ENCODE results near the gene VSIG2. TPM values are rescaled to one million over a fixed set of nuclear protein-coding genes. Genes with fewer than 3 reads are reported as not detected.

The VSIG2 gene
- total RNA-seq, 1 experiment from 2014 or later = 0.90 TPM

Other genes starting within 250 kb of the VSIG2 start
- not detected in 2 replicates for gene OR8B12, start 208.6 kb downstream of the VSIG2 start, total RNA-seq (2014; rRNA removed; shearing (Covaris generic))
- gene OR8A1, start 182.3 kb downstream of the VSIG2 start, total RNA-seq (2014; rRNA removed; shearing (Covaris generic)) = not detected in 2 replicates
- gene PANX3, start 140.8 kb downstream of the VSIG2 start, total RNA-seq (2014; rRNA removed; shearing (Covaris generic)) = not detected in 2 replicates
- gene TBRG1, start 129.4 kb downstream of the VSIG2 start, total RNA-seq (2014; rRNA removed; shearing (Covaris generic)) = 21.1 and 26.2 TPM in 2 replicates
- gene SIAE, start 78.5 kb downstream of the VSIG2 start, total RNA-seq (2014; rRNA removed; shearing (Covaris generic)) = 1.6 and 2.6 TPM in 2 replicates
- gene SPA17, start 78.4 kb downstream of the VSIG2 start, total RNA-seq (2014; rRNA removed; shearing (Covaris generic)) = 9.6 and 9.8 TPM in 2 replicates
- gene NRGN, start 12.3 kb downstream of the VSIG2 start, total RNA-seq (2014; rRNA removed; shearing (Covaris generic)) = 0.80 and 0.85 TPM in 2 replicates
- 0.38 and 0.85 TPM in 2 replicates for gene ESAM, start 10.0 kb upstream of the VSIG2 start, total RNA-seq (2014; rRNA removed; shearing (Covaris generic))
- gene MSANTD2, start 48.2 kb upstream of the VSIG2 start, total RNA-seq (2014; rRNA removed; shearing (Covaris generic)) = 10.3 and 18.3 TPM in 2 replicates
- 26.1 and 31.0 TPM in 2 replicates for gene ROBO3, start 113.2 kb upstream of the VSIG2 start, total RNA-seq (2014; rRNA removed; shearing (Covaris generic))
- not detected in 2 replicates for gene ROBO4, start 145.6 kb upstream of the VSIG2 start, total RNA-seq (2014; rRNA removed; shearing (Covaris generic))
- not detected in 2 replicates for gene HEPN1, start 167.0 kb upstream of the VSIG2 start, total RNA-seq (2014; rRNA removed; shearing (Covaris generic))
- gene HEPACAM, start 183.8 kb upstream of the VSIG2 start, total RNA-seq (2014; rRNA removed; shearing (Covaris generic)) = not detected in 2 replicates
- 1.2 and 3.0 TPM in 2 replicates for gene CCDC15, start 201.9 kb upstream of the VSIG2 start, total RNA-seq (2014; rRNA removed; shearing (Covaris generic))

Measured in H7 (cell line).